Measurements from ENCODE around the gene NHSL2.
"Not testable (repeated sequence)": the region's sequence is repeated elsewhere in the genome, so short reads cannot be mapped to it uniquely, and the experiment has no call there.

The NHSL2 gene

GRCh38 chrX:71910643-71910985, at the start of gene NHSL2:
Gene NHSL2 (plus strand): TSS chrX:71910845.
- Histone ChIP-seq H3K4me1 (ENCODE audit: low read depth, poor library complexity, severe bottlenecking) (no peaks in the 10 kb centered on the region), H3K27me3 (ENCODE audit: insufficient read depth, low read depth) (0 out of 2 replicates have a peak, but pooled peaks cover 3% of the 10 kb centered on the region), H4K20me1 (ENCODE audit: insufficient read depth) (no peaks in the 10 kb centered on the region), H3K27ac (no peak within 1 kb of the TSS), H3K4me3 (IDR thresholded peaks at IDR 0.05; ENCODE audit: insufficient read depth, low read depth, low read length) (no peak within 1 kb of the TSS), H3K4me2 (no peak within 1 kb of the TSS; the same call in 1 of the 2 replicates), H3K79me2 (ENCODE audit: insufficient read depth, low read depth) (no peaks in the 10 kb centered on the region), H2AFZ (ENCODE audit: low read depth) (no peak within 1 kb of the TSS), H3K9ac (no peak within 1 kb of the TSS), H3K36me3 (ENCODE audit: insufficient read depth) (no peaks in the 10 kb centered on the region)
- TF ChIP-seq CTCF (conservative IDR thresholded peaks at IDR 0.05; ENCODE audit: low read depth, low read length) = no peak

- Histone ChIP-seq H3K4me2 (no peak overlapping the region), H3K27ac (no peak overlapping the region), H3K4me3 (IDR thresholded peaks at IDR 0.05; ENCODE audit: insufficient read depth, low read depth, low read length) (no peak overlapping the region), H3K36me3 (ENCODE audit: insufficient read depth) (no peaks in the 10 kb centered on the region), H3K27me3 (ENCODE audit: insufficient read depth, low read depth) (peaks cover 4% of the 10 kb centered on the region; the same call in 1 of the 2 replicates), H4K20me1 (ENCODE audit: insufficient read depth) (no peaks in the 10 kb centered on the region), H3K4me1 (ENCODE audit: low read depth, poor library complexity, severe bottlenecking) (no peaks in the 10 kb centered on the region), H3K9ac (no peak overlapping the region), H2AFZ (ENCODE audit: low read depth) (no peak overlapping the region), H3K79me2 (ENCODE audit: insufficient read depth, low read depth) (no peaks in the 10 kb centered on the region)
- TF ChIP-seq CTCF (conservative IDR thresholded peaks at IDR 0.05; ENCODE audit: low read depth, low read length) = no peak
Measured at GRCh38 chrX:71867680-71868079, 43.0 kb upstream of the NHSL2 start.

- H3K4me2 ChIP-seq; H3K4me3 ChIP-seq (IDR thresholded peaks at IDR 0.05; ENCODE audit: insufficient read depth, low read depth, low read length); H3K27me3 ChIP-seq (ENCODE audit: insufficient read depth, low read depth); H3K4me1 ChIP-seq (ENCODE audit: low read depth, poor library complexity, severe bottlenecking); H4K20me1 ChIP-seq (ENCODE audit: insufficient read depth); H3K9ac ChIP-seq; H3K27ac ChIP-seq; H2AFZ ChIP-seq (ENCODE audit: low read depth); H3K36me3 ChIP-seq (ENCODE audit: insufficient read depth); H3K79me2 ChIP-seq (ENCODE audit: insufficient read depth, low read depth): not testable (repeated sequence)
Measured at GRCh38 chrX:71869566-71869965, 41.1 kb upstream of the NHSL2 start.

GRCh38 chrX:71870208-71871098, 40.2 kb upstream of the NHSL2 start:
- TF ChIP-seq CTCF (conservative IDR thresholded peaks at IDR 0.05; ENCODE audit: low read depth, low read length) = peak; percentile 51
- H2AFZ ChIP-seq (ENCODE audit: low read depth) = no peak overlapping the region
- no peak overlapping the region for H3K9ac ChIP-seq
- no peaks in the 10 kb centered on the region for H4K20me1 ChIP-seq (ENCODE audit: insufficient read depth)
- H3K4me2 ChIP-seq = no peak overlapping the region
- H3K27ac ChIP-seq = no peak overlapping the region
- peaks cover 4% of the 10 kb centered on the region; the same call in 1 of the 2 replicates for H3K27me3 ChIP-seq (ENCODE audit: insufficient read depth, low read depth)
- H3K4me1 ChIP-seq (ENCODE audit: low read depth, poor library complexity, severe bottlenecking) = no peaks in the 10 kb centered on the region
- H3K36me3 ChIP-seq (ENCODE audit: insufficient read depth) = no peaks in the 10 kb centered on the region
- H3K79me2 ChIP-seq (ENCODE audit: insufficient read depth, low read depth) = no peaks in the 10 kb centered on the region
- H3K4me3 ChIP-seq (IDR thresholded peaks at IDR 0.05; ENCODE audit: insufficient read depth, low read depth, low read length) = no peak overlapping the region

- H3K4me1 ChIP-seq (ENCODE audit: low read depth, poor library complexity, severe bottlenecking) = no peaks in the 10 kb centered on the region
- H4K20me1 ChIP-seq (ENCODE audit: insufficient read depth) = no peaks in the 10 kb centered on the region
- H3K4me2 ChIP-seq = no peak overlapping the region
- no peak overlapping the region for H3K27ac ChIP-seq
- H3K36me3 ChIP-seq (ENCODE audit: insufficient read depth) = no peaks in the 10 kb centered on the region
- H3K79me2 ChIP-seq (ENCODE audit: insufficient read depth, low read depth) = no peaks in the 10 kb centered on the region
- TF ChIP-seq CTCF (conservative IDR thresholded peaks at IDR 0.05; ENCODE audit: low read depth, low read length) = no peak
- no peak overlapping the region for H2AFZ ChIP-seq (ENCODE audit: low read depth)
- H3K9ac ChIP-seq = no peak overlapping the region
- peaks cover 4% of the 10 kb centered on the region; the same call in 1 of the 2 replicates for H3K27me3 ChIP-seq (ENCODE audit: insufficient read depth, low read depth)
- no peak overlapping the region for H3K4me3 ChIP-seq (IDR thresholded peaks at IDR 0.05; ENCODE audit: insufficient read depth, low read depth, low read length)
Measured at GRCh38 chrX:71871367-71871766, 39.3 kb upstream of the NHSL2 start.

Data from KMS-11 (cell line).